Mucosa of descending colon (tissue), 3 donors: Measurements from ENCODE around the gene PSG5. TPM values are rescaled to one million over a fixed set of nuclear protein-coding genes. Genes with fewer than 3 reads are reported as not detected.
"Not testable (repeated sequence)": the region's sequence is repeated elsewhere in the genome, so short reads cannot be mapped to it uniquely, and the experiment has no call there.

Experiments used
- ATAC-seq: fragments of 200-7000 bp; cut with Tn5 transposase; one replicate; pipeline ENCODE4 v1.9.1; 2020; ENCODE audit warnings: mild to moderate bottlenecking, moderate library complexity
- DNase-seq, 3 donors: peaks; one replicate each; pipeline ENCODE4 v3.0.0-alpha.2; 2020
- H3K36me3 ChIP-seq: fragments of 200-600 bp; one replicate; pipeline ENCODE4 v1.8.0; 2021; ENCODE audit warnings: low read depth, mild to moderate bottlenecking
- H3K4me1 ChIP-seq: fragments of 200-600 bp; one replicate; pipeline ENCODE4 v1.8.0; 2021; ENCODE audit warnings: low read depth, mild to moderate bottlenecking
- H3K4me3 ChIP-seq: fragments of 200-600 bp; one replicate; pipeline ENCODE4 v1.8.0; 2021; ENCODE audit warnings: mild to moderate bottlenecking
- H3K9me3 ChIP-seq: fragments of 200-600 bp; one replicate; pipeline ENCODE4 v1.8.0; 2021; ENCODE audit warnings: mild to moderate bottlenecking
- intact Hi-C, 2 donors: fragments of 100-400 bp; cut with DNase I in 1 of 2; cut with micrococcal nuclease in 1 of 2; formaldehyde crosslinking; loops; one replicate each; pipeline versions ENCODE4 v1.11.0 to v1.11.1; 2022; cut with DNase I, micrococcal nuclease
- long read RNA-seq, 2 donors: library from polyadenylated mRNA; unstranded; transcript quantifications; one replicate each; pipeline ENCODE4 v2.0.0, GENCODE V29; 2019 to 2021
- total RNA-seq, 3 donors: library from RNA; stranded (reverse); fragmentation: NEBNext Ultra II Directional in 2 of 3; extraction: Animal tissue kit (Norgen Biotek cat#: 25700) in 2 of 3; gene quantifications; one replicate each; pipeline versions ENCODE4 v1.2.1 to v1.2.4, GENCODE V29; 2021 to 2023
- TF ChIP-seq, protein P1 (sequence below): fragments of 200-600 bp; IDR thresholded peaks from one replicate; pipeline ENCODE4 v1.8.0; 2022; ENCODE audit warnings: antibody characterized with exemption, mild to moderate bottlenecking
- donor health status: DM: no; HTN: no; CAD: no; lungs with moderate emphysema.
- donor health status: DM: no; HTN: no; CAD: no.
- donor health status: DM: no; HTN: yes; CAD: no.

Gene PSG5
- total RNA-seq: not detected
- long read RNA-seq, donor 1: 0 reads
- long read RNA-seq, donor 2: 0 reads

DNA sequence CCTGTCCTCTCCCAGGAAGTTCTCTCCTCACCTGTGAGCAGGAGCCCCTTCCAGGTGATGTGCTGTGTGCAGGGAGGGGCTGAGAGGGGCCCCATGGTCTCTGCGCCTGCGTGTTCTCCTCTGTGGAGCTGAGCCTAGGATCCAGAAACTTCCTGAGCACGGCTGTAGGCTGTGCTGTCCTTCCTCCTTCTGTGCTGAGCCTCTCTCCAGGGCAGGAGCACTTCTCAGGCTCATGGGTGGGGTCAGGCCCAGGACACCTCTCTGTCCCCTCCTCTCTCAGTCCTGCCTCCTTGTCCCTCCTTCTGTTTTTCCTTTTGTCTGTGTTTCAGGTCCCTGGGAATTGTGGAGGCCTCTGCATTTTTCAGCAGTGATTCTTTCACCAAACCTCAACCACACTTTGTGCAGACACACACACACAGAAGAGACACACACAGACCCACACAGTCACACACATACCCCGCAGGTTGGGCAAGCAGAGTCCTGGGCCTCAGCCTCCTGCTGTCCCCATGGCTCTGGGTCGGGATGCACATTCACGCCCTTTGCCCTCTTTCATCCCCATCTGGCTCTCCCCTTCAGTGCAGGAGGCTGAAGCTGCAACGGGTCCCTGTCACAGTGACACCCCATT, at the start of gene PSG5:
Gene PSG5, minus strand, starts transcription at position 226 of the 625 bp plus-strand sequence. Its CDS starts 131 bp downstream, at position 95.
- H3K36me3 ChIP-seq, ATAC-seq, intact Hi-C loops, DNase-seq, H3K4me1 ChIP-seq, H3K9me3 ChIP-seq, H3K4me3 ChIP-seq: not testable (repeated sequence)

DNA sequence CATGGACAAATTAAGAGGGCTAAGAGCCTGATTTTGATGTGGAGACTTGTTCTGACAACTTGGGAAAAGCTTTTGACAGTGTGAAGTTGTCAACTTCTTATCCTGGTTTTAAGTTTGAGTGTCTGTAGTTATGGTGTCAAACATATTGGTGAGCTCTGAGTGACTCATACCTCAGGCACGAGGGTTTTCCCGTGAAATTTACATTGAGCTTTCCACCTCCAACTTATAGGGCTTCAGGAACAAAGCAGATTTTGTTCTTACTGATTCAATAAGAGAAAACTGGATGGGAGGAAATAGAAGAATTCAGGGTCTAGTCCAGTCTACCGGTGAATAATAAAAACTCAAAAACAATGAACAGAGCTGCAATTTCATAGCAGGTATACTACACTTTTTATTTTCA, 49.4 kb upstream of the PSG5 start:
- intact Hi-C loops, H3K9me3 ChIP-seq, H3K4me1 ChIP-seq, ATAC-seq, H3K4me3 ChIP-seq, DNase-seq, H3K36me3 ChIP-seq: not testable (repeated sequence)

DNA sequence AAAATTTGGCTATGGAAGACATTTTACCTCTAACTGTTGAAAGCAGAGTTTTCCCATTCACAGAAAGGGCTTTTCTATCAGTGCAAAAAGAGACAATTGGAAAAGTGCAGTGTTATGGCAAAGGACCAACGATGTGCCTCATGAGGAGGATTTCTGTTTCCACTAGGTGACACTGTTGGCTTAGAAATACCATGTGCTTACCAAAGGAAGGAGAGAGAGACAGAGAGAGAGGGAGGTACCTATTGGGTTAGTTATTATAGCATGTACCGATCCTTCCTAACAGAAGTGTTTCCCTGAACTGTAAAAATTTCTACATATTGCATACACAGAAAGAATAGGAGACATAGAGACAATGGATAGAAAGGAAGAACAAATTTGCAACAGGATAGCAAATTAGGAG, 43.0 kb upstream of the PSG5 start:
- DNase-seq (no peak), ATAC-seq (no peak)
- TF ChIP-seq, protein P1, sequence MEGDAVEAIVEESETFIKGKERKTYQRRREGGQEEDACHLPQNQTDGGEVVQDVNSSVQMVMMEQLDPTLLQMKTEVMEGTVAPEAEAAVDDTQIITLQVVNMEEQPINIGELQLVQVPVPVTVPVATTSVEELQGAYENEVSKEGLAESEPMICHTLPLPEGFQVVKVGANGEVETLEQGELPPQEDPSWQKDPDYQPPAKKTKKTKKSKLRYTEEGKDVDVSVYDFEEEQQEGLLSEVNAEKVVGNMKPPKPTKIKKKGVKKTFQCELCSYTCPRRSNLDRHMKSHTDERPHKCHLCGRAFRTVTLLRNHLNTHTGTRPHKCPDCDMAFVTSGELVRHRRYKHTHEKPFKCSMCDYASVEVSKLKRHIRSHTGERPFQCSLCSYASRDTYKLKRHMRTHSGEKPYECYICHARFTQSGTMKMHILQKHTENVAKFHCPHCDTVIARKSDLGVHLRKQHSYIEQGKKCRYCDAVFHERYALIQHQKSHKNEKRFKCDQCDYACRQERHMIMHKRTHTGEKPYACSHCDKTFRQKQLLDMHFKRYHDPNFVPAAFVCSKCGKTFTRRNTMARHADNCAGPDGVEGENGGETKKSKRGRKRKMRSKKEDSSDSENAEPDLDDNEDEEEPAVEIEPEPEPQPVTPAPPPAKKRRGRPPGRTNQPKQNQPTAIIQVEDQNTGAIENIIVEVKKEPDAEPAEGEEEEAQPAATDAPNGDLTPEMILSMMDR: no peak
- Histone ChIP-seq H3K4me3 (no peak overlapping the region), H3K4me1 (no peaks in the 10 kb centered on the region), H3K9me3 (peaks cover 57% of the 10 kb centered on the region), H3K36me3 (no peaks in the 10 kb centered on the region)
- intact Hi-C loops: no loop called here

DNA sequence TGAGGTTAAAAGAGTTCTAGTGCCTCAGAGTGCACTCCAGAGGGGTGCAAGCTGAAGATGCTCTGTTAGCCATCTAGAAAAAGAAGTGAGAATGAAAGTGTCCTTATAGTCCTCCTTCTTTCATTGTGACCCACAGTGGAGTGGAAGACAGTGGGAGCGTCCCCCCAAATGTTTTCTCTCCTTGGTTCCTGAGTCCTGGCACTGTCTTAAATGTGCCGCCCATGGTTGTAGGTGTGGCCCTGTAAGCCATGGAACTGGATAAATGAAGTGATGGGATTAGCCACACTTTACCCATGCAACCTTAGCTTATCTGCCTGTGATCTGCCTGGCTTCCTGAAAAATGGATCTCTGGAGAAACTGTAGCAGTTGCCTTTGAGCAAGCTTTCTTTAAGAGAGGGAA, 42.4 kb upstream of the PSG5 start:
- H3K4me1 ChIP-seq, ATAC-seq: not testable (repeated sequence)
- DNase-seq: peak in 1 of 3 donors; percentile 18

DNA sequence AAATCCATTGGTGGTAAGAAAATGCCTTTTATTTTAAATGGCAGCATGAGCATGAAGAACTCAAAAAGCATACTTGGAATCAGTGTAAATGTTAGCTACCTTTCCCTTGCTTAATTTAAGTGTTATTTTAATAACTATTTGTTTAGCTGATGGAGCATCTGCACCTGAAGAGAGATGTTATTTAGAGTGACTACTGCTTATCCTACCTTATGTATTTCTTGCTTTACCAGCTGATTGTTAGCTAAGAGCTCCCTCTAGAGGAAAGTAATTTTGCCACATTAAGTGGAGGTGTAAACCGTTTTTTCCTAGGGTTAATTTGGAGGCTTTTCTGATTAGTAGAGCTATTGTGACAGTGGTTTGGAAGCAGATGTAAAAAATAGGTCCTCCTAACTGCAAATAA, 40.6 kb upstream of the PSG5 start:
- H3K4me1 ChIP-seq, intact Hi-C loops, H3K36me3 ChIP-seq, H3K4me3 ChIP-seq, DNase-seq, ATAC-seq: not testable (repeated sequence)
- peaks cover 57% of the 10 kb centered on the region for H3K9me3 ChIP-seq

More for the DNA sequence above, 42.4 kb upstream of the PSG5 start:
- H3K4me3 ChIP-seq, intact Hi-C loops, H3K36me3 ChIP-seq: not testable (repeated sequence)
- H3K9me3 ChIP-seq: peaks cover 57% of the 10 kb centered on the region

DNA sequence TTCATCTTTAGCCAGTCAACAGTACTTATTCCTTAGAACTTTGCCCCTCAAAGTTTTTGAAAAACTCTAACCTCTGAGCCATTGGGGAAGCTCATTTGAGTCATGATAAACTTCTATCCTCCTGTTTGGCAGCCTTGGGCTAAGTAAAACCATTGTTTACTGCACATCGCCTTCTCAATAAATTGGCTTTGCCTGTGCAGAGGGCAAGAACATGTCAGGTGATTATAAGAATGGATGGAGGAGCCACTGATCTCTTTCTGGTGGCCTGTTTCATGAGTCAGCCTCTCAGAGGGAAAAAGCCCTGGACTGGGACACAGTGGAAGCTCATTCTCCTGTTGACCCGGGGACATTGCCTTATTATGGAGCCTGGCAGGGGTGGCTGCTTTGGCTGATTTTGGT, 38.5 kb upstream of the PSG5 start:
- ATAC-seq: no peak
- H3K4me3 ChIP-seq: no peak overlapping the region
- DNase-seq: no peak
- H3K9me3 ChIP-seq: peaks cover 41% of the 10 kb centered on the region
- no peaks in the 10 kb centered on the region for H3K4me1 ChIP-seq
- TF ChIP-seq, protein P1: no peak
- no peaks in the 10 kb centered on the region for H3K36me3 ChIP-seq
- intact Hi-C loops: no loop called here

DNA sequence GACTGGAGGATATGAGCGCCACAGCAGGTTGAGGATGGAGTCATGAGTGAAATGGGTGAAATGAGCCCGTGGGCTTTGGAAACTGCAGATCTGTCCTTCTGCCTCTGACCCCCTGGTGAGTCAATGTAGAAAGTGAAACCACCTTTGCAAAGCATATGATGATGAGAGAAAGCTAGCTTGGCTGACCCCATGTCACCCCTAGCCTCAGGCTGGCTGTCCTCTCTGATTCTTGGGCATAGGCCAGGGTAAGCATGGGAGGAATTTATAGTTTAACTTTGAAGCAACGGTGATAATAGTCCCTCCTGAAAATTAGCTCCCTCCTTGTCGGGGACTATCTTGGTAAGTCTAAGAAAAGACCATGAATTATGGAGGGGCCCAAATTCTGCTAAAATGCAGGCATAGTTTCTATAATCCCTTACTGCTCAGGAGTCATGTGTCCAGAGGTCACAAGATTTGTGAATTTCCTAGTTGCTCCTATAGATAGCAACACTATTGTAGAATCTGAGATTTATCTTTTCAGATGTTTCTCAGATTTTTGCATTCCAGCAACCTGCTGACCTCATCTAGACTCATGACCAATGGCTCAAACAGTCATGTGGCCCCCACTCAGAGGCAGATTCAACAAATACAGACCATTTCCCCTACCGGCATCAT, 38.0 kb upstream of the PSG5 start:
- H3K9me3 ChIP-seq: peaks cover 36% of the 10 kb centered on the region
- DNase-seq, H3K36me3 ChIP-seq, H3K4me3 ChIP-seq, intact Hi-C loops, ATAC-seq, H3K4me1 ChIP-seq: not testable (repeated sequence)

DNA sequence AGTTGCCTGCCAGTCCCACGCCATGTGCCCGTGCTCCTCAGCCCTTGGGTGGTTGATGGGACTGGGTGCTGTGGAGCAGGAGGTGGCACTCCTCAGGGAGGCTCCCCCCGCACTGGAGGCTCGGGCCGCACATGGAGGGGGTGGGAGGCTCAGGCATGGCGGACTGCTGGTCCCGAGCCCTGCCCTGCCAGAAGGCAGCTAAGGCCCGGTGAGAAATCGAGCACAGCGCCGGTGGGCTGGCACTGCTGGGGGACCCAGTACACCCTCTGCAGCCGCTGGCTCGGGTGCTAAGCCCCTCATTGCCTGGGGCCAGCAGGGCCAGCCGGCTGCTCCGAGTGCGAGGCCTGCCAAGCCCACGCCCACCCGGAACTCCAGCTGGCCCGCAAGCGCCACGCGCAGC, 35.6 kb upstream of the PSG5 start:
- H3K4me1 ChIP-seq, H3K4me3 ChIP-seq, H3K36me3 ChIP-seq, intact Hi-C loops, DNase-seq, ATAC-seq: not testable (repeated sequence)
- H3K9me3 ChIP-seq: peaks cover 11% of the 10 kb centered on the region

DNA sequence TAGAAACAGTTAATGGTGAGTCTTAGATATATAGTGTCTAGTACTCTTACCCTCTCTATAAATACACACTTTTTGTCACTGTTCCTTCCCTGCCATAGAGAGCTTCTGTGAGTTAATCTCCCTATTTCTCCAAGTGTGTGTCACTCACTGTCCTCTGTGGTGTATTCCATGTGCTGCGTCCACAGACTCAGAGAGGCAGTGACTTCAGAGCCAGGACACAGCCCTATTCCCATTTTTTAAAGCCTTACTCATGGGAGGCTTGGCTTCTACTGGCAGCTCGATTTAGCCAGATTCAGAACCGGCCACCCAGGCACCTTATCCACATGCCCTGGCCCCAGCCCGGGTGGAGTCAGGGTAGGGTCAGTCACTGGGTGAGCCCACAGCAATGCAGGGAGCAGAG, 32.8 kb upstream of the PSG5 start:
- H3K9me3 ChIP-seq, DNase-seq, H3K36me3 ChIP-seq, H3K4me1 ChIP-seq, H3K4me3 ChIP-seq, intact Hi-C loops, ATAC-seq: not testable (repeated sequence)

DNA sequence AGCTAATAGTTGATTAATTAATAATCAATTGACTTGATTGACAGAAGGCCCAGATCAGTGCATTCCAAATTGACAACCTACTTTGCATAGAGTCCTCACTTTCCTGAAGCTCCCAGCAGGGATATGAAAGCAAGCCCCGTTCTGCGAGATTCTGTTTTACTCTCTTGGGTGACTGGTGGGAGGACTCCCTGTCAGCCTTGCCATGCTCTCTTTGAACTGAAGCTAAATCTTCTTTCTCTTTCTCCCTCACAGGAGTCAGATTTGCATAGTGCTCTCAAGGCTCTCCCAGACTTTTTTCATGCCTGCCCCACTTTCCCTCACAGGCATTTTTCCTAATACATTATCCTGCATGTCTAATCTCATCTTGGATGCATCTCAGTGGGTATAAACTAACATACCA, 29.5 kb upstream of the PSG5 start:
- DNase-seq, intact Hi-C loops, ATAC-seq, H3K9me3 ChIP-seq, H3K4me3 ChIP-seq, H3K4me1 ChIP-seq, H3K36me3 ChIP-seq: not testable (repeated sequence)
